HG03342 (cell line): ENCODE results near the gene TBC1D5.
"Not testable (repeated sequence)": the region's sequence is repeated elsewhere in the genome, so short reads cannot be mapped to it uniquely, and the experiment has no call there.

Experiments used
- ATAC-seq: cut with Tn5 transposase; IDR thresholded peaks from one replicate; pipeline ENCODE4 v1.9.1; 2021; ENCODE audit warnings: mild to moderate bottlenecking, moderate library complexity; ENCODE audit not compliant: unreplicated experiment

TBC1D5 gene

GRCh38 chr3:17491601-17492000 lies 250.8 kb downstream of the TBC1D5 start:
- no peak for ATAC-seq

- ATAC-seq = not testable (repeated sequence)
These were observed 251.2 kb downstream of the TBC1D5 start for GRCh38 chr3:17491190-17491589.

- no peak for ATAC-seq
These were observed 253.3 kb downstream of the TBC1D5 start for GRCh38 chr3:17489139-17489538.

- no peak for ATAC-seq
These were observed 261.3 kb downstream of the TBC1D5 start for GRCh38 chr3:17481116-17481515.

GRCh38 chr3:17479681-17480405 lies 262.6 kb downstream of the TBC1D5 start:
- no peak for ATAC-seq

GRCh38 chr3:17478673-17479072 lies 263.8 kb downstream of the TBC1D5 start:
- ATAC-seq = no peak

- ATAC-seq = no peak
These were observed 268.7 kb downstream of the TBC1D5 start for GRCh38 chr3:17473761-17474160.

- ATAC-seq = no peak
These were observed 272.5 kb downstream of the TBC1D5 start for GRCh38 chr3:17469954-17470353.

- no peak for ATAC-seq
These were observed 272.9 kb downstream of the TBC1D5 start for GRCh38 chr3:17469520-17469919.

GRCh38 chr3:17466028-17466427 lies 276.4 kb downstream of the TBC1D5 start:
- ATAC-seq = no peak

GRCh38 chr3:17459470-17459993 lies 282.9 kb downstream of the TBC1D5 start:
- ATAC-seq = no peak

- ATAC-seq = no peak
These were observed 285.8 kb downstream of the TBC1D5 start for GRCh38 chr3:17456650-17457049.

- no peak for ATAC-seq
These were observed 286.4 kb downstream of the TBC1D5 start for GRCh38 chr3:17456046-17456445.

GRCh38 chr3:17444865-17445264 lies 297.6 kb downstream of the TBC1D5 start:
- no peak for ATAC-seq

- no peak for ATAC-seq
These were observed 299.3 kb downstream of the TBC1D5 start for GRCh38 chr3:17443142-17443541.

GRCh38 chr3:17442332-17443049 lies 299.9 kb downstream of the TBC1D5 start:
- ATAC-seq = no peak

GRCh38 chr3:17433876-17434275 lies 308.6 kb downstream of the TBC1D5 start:
- ATAC-seq = no peak

GRCh38 chr3:17432236-17432635 lies 310.2 kb downstream of the TBC1D5 start:
- no peak for ATAC-seq

- ATAC-seq = no peak
These were observed 310.9 kb downstream of the TBC1D5 start for GRCh38 chr3:17431484-17432045.

GRCh38 chr3:17431004-17431403 lies 311.4 kb downstream of the TBC1D5 start:
- ATAC-seq = no peak

GRCh38 chr3:17430582-17430981 lies 311.8 kb downstream of the TBC1D5 start:
- ATAC-seq = no peak
